HepG2 (cell line): Measurements from ENCODE around the gene CCDC69. TPM values are rescaled to one million over a fixed set of nuclear protein-coding genes. Genes with fewer than 3 reads are reported as not detected.

Experiments used
- ATAC-seq: fragments of 200-7000 bp; cut with Tn5 transposase; 3 replicates; pipeline ENCODE4 v1.9.1; 2020; ENCODE audit warnings: mild to moderate bottlenecking, moderate library complexity
- BruUV-seq: library from RNA; stranded (reverse); fragments of 400-500 nt; replicated peaks from 2 replicates; lab custom pipeline; 2021; lab: Mats Ljungman, UMichigan
- CTCF ChIA-PET: fragments of 300-600 bp; formaldehyde crosslinking; extraction: SDS; loops from one replicate; lab custom pipeline; 2021; ENCODE audit warnings: low total read pairs, inconsistent platforms, low intra/inter-chr PET ratio; lab: Yijun Ruan, JAX
- POLR2A ChIA-PET: fragments of 350-600 bp; sonication (Branson Sonifier 250); formaldehyde crosslinking; loops from one replicate; lab custom pipeline; 2020; ENCODE audit warnings: antibody characterized with exemption, inconsistent platforms; lab: Yijun Ruan, JAX
- DNase-seq: peaks from one replicate; pipeline ENCODE4 v3.0.0-alpha.2; 2015; ENCODE audit warnings: low spot score
- FAIRE-seq: peaks from 3 replicates; lab custom pipeline; 2011; peaks lifted over from hg19 to GRCh38; lab: Jason Lieb, UNC
- H2AFZ ChIP-seq: one replicate; pipeline ENCODE4 v1.6.1; 2011; ENCODE audit warnings: low read length, inconsistent platforms
- H3K27ac ChIP-seq: fragments of 300-600 bp; 3 replicates; pipeline ENCODE4 v1.8.0; 2011; ENCODE audit warnings: mixed run types, mild to moderate bottlenecking, mixed read lengths, low read length, inconsistent platforms; ENCODE audit not compliant: insufficient read depth; ENCODE audit errors: extremely low read length
- H3K27me3 ChIP-seq, 2 experiments: fragments of 200-600 bp in 1 of 2; 2 replicates in 1 of 2; 3 replicates in 1 of 2; pipeline versions ENCODE4 v1.6.0 to v1.8.0; 2011; ENCODE audit warnings: low read length in 2 of 2, mild to moderate bottlenecking in 2 of 2, moderate library complexity in 2 of 2, inconsistent platforms in 1 of 2; ENCODE audit not compliant: insufficient read depth in 2 of 2, control insufficient read depth in 1 of 2
- H3K36me3 ChIP-seq, 2 experiments: fragments of 200-600 bp in 1 of 2; replicated peaks in 1 of 2; 2 replicates in 1 of 2; 3 replicates in 1 of 2; pipeline versions ENCODE4 v1.5.1 to v1.8.0; 2011; ENCODE audit warnings: low read length in 2 of 2, inconsistent platforms in 1 of 2; ENCODE audit not compliant: insufficient read depth in 2 of 2, control insufficient read depth in 1 of 2
- H3K4me1 ChIP-seq: 2 replicates; pipeline ENCODE4 v1.5.1; 2012; ENCODE audit warnings: low read length, inconsistent platforms; ENCODE audit not compliant: insufficient read depth
- H3K4me2 ChIP-seq: 2 replicates; pipeline ENCODE4 v1.6.0; 2011; ENCODE audit warnings: low read depth, low read length, inconsistent platforms
- H3K4me3 ChIP-seq, 3 experiments: fragments of 200-600 bp in 1 of 3; sonication (generic), shearing (Covaris generic) in 1 of 3; replicated peaks in 1 of 3; 2 replicates each; pipeline ENCODE4 v1.5.1; 2011 to 2016; ENCODE audit warnings: low read length in 3 of 3, inconsistent platforms in 2 of 3, low read depth in 2 of 3, mild to moderate bottlenecking in 2 of 3, control low read depth in 1 of 3, mixed read lengths in 1 of 3; ENCODE audit not compliant: insufficient read depth in 1 of 3
- H3K79me2 ChIP-seq: one replicate; pipeline ENCODE4 v1.6.1; 2011; ENCODE audit warnings: low read length, inconsistent platforms; ENCODE audit not compliant: insufficient read depth
- H3K9ac ChIP-seq: 2 replicates; pipeline ENCODE4 v1.6.0; 2011; ENCODE audit warnings: mild to moderate bottlenecking, low read depth, low read length, inconsistent platforms; ENCODE audit not compliant: insufficient read depth
- H3K9me3 ChIP-seq: 2 replicates; pipeline ENCODE4 v1.5.1; 2012; ENCODE audit warnings: mild to moderate bottlenecking, low read length
- H4K20me1 ChIP-seq: 2 replicates; pipeline ENCODE4 v1.6.0; 2011; ENCODE audit warnings: inconsistent platforms, mild to moderate bottlenecking, low read length, moderate library complexity; ENCODE audit not compliant: insufficient read depth
- ATF1 ChIP-seq: IDR thresholded peaks from 2 replicates; pipeline ENCODE4 v1.6.1; 2016; ENCODE audit warnings: mild to moderate bottlenecking, control low read depth
- CBX2 ChIP-seq, 2 experiments: fragments of 200-600 bp in 1 of 2; sonication (generic); formaldehyde crosslinking in 1 of 2; IDR thresholded peaks; 2 replicates each; pipeline versions ENCODE4 v1.7.0 to v1.8.1; 2018 to 2022; ENCODE audit warnings: low read depth in 2 of 2, low read length in 1 of 2, mild to moderate bottlenecking in 1 of 2, missing genetic modification reagents in 1 of 2
- DPF2 ChIP-seq: sonication (generic); formaldehyde crosslinking; IDR thresholded peaks from 2 replicates; pipeline ENCODE4 v1.4.0; 2020; ENCODE audit warnings: mild to moderate bottlenecking, low read depth, missing genetic modification reagents, borderline replicate concordance
- NCOA1 ChIP-seq: sonication (generic); formaldehyde crosslinking; IDR thresholded peaks from 2 replicates; pipeline ENCODE4 v1.9.0; 2021; ENCODE audit warnings: missing genetic modification reagents
- SIN3B ChIP-seq: fragments of 150-350 bp; IDR thresholded peaks from 2 replicates; pipeline ENCODE4 v1.6.1; 2014; ENCODE audit warnings: low read length
- SMAD9 ChIP-seq: sonication (generic); formaldehyde crosslinking; IDR thresholded peaks from 2 replicates; pipeline ENCODE4 v1.5.1; 2020; ENCODE audit warnings: mild to moderate bottlenecking, missing genetic modification reagents
- ZFP36 ChIP-seq: fragments of 150-350 bp; IDR thresholded peaks from 2 replicates; pipeline ENCODE4 v1.6.1; 2018; ENCODE audit warnings: borderline replicate concordance, low read length, low read depth; ENCODE audit not compliant: partially characterized antibody
- in situ Hi-C: cut with HindIII; loops from 2 replicates; pipeline ENCODE4 v1.10.0; 2017; ENCODE audit warnings: low pct_unique_long_range_greater_than_20kb; ENCODE audit not compliant: extremely low pct_ligation_motif_present
- intact Hi-C: fragments of 100-400 bp; cut with micrococcal nuclease; formaldehyde crosslinking; loops from one replicate; pipeline ENCODE4 v1.10.0; 2022; ENCODE audit not compliant: unreplicated experiment
- polyA plus RNA-seq, 8 experiments: library from polyadenylated mRNA; depleted of rRNA in 3 of 8; stranded (reverse) in 7 of 8; unstranded in 1 of 8; fragments of >200 nt; fragmentation: Illumina TruSeq in 4 of 8; extraction: Trizol in 4 of 8; gene quantifications; 2 replicates each; pipeline versions ENCODE4 v1.2.1 to v1.2.3, GENCODE V29; 2011 to 2016; ENCODE audit warnings: low read depth in 4 of 8, missing spikeins in 1 of 8, mixed read lengths in 1 of 8; ENCODE audit not compliant: insufficient read depth in 1 of 8
- total RNA-seq, 5 experiments: library from RNA; depleted of rRNA; stranded (reverse); fragments of >200 nt; fragmentation: Illumina TruSeq; extraction: Trizol; gene quantifications; 2 replicates each; pipeline ENCODE4 v1.2.3, GENCODE V29; 2016; ENCODE audit warnings: low read depth in 1 of 5
- TF ChIP-seq, protein P1 (sequence below), 2 experiments: fragments of 450-650 bp in 1 of 2; sonication (generic) in 1 of 2; formaldehyde crosslinking in 1 of 2; IDR thresholded peaks; 2 replicates each; pipeline versions ENCODE4 v1.6.1 to v1.8.0; 2016 to 2022; ENCODE audit warnings: antibody characterized with exemption in 1 of 2, mild to moderate bottlenecking in 1 of 2, missing genetic modification reagents in 1 of 2
- TF ChIP-seq, protein P2 (sequence below): sonication (generic); formaldehyde crosslinking; IDR thresholded peaks from 2 replicates; pipeline ENCODE4 v1.4.0; 2020; ENCODE audit warnings: mild to moderate bottlenecking, missing genetic modification reagents, borderline replicate concordance

The CCDC69 gene
- total and polyA plus RNA-seq, 2 of the 13 experiments (the other 11 are each of a cell fraction or from before 2014, with no cell fraction given): 12.2 to 45.2 TPM

DNA sequence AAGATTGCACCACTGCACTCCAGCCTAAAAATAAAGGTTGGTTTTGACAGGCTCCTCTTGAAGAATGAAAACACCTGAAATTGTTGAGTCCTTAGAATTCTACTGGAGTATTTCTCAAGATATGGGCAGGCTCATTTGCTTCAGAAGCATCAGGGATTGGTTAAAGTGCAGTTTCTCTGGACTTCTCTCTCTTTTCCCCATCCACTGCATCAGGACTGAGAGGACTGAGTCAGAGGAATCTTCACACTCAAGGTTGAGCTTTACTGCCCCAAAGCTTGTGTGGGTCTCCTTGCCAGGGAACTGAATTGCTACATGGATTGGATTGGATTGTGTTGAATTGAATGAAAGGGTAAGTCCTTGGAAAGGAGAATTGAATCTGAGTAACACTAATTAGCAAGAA is 7.5 kb upstream of the CCDC69 start:
- no peak overlapping the region for H2AFZ ChIP-seq
- peaks cover 0 to 1% of the 10 kb centered on the region in 2 experiments; a peak in 2 of 5 replicates for H3K27me3 ChIP-seq
- TF ChIP-seq NCOA1 (CRISPR knock-in tag) (no peak), CBX2 (IDR thresholded peaks at IDR 0.05; ENCODE audit: low read depth, low read length) (no peak), CBX2 (CRISPR knock-in tag; IDR thresholded peaks at IDR 0.05; ENCODE audit: low read depth) (no peak), DPF2 (no peak), SMAD9 (CRISPR knock-in tag) (no peak), ATF1 (CRISPR knock-in tag) (no peak), ZFP36 (no peak), SIN3B (no peak)
- TF ChIP-seq, protein P1, sequence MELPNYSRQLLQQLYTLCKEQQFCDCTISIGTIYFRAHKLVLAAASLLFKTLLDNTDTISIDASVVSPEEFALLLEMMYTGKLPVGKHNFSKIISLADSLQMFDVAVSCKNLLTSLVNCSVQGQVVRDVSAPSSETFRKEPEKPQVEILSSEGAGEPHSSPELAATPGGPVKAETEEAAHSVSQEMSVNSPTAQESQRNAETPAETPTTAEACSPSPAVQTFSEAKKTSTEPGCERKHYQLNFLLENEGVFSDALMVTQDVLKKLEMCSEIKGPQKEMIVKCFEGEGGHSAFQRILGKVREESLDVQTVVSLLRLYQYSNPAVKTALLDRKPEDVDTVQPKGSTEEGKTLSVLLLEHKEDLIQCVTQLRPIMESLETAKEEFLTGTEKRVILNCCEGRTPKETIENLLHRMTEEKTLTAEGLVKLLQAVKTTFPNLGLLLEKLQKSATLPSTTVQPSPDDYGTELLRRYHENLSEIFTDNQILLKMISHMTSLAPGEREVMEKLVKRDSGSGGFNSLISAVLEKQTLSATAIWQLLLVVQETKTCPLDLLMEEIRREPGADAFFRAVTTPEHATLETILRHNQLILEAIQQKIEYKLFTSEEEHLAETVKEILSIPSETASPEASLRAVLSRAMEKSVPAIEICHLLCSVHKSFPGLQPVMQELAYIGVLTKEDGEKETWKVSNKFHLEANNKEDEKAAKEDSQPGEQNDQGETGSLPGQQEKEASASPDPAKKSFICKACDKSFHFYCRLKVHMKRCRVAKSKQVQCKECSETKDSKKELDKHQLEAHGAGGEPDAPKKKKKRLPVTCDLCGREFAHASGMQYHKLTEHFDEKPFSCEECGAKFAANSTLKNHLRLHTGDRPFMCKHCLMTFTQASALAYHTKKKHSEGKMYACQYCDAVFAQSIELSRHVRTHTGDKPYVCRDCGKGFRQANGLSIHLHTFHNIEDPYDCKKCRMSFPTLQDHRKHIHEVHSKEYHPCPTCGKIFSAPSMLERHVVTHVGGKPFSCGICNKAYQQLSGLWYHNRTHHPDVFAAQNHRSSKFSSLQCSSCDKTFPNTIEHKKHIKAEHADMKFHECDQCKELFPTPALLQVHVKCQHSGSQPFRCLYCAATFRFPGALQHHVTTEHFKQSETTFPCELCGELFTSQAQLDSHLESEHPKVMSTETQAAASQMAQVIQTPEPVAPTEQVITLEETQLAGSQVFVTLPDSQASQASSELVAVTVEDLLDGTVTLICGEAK (IDR thresholded peaks at IDR 0.05): no peak
- TF ChIP-seq, protein P1 (CRISPR knock-in tag; IDR thresholded peaks at IDR 0.05): no peak
- TF ChIP-seq, protein P2, sequence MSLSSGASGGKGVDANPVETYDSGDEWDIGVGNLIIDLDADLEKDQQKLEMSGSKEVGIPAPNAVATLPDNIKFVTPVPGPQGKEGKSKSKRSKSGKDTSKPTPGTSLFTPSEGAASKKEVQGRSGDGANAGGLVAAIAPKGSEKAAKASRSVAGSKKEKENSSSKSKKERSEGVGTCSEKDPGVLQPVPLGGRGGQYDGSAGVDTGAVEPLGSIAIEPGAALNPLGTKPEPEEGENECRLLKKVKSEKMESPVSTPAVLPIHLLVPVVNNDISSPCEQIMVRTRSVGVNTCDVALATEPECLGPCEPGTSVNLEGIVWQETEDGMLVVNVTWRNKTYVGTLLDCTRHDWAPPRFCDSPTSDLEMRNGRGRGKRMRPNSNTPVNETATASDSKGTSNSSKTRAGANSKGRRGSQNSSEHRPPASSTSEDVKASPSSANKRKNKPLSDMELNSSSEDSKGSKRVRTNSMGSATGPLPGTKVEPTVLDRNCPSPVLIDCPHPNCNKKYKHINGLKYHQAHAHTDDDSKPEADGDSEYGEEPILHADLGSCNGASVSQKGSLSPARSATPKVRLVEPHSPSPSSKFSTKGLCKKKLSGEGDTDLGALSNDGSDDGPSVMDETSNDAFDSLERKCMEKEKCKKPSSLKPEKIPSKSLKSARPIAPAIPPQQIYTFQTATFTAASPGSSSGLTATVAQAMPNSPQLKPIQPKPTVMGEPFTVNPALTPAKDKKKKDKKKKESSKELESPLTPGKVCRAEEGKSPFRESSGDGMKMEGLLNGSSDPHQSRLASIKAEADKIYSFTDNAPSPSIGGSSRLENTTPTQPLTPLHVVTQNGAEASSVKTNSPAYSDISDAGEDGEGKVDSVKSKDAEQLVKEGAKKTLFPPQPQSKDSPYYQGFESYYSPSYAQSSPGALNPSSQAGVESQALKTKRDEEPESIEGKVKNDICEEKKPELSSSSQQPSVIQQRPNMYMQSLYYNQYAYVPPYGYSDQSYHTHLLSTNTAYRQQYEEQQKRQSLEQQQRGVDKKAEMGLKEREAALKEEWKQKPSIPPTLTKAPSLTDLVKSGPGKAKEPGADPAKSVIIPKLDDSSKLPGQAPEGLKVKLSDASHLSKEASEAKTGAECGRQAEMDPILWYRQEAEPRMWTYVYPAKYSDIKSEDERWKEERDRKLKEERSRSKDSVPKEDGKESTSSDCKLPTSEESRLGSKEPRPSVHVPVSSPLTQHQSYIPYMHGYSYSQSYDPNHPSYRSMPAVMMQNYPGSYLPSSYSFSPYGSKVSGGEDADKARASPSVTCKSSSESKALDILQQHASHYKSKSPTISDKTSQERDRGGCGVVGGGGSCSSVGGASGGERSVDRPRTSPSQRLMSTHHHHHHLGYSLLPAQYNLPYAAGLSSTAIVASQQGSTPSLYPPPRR (CRISPR knock-in tag): no peak
- ATAC-seq: no peak
- no peak overlapping the region for H3K4me3 ChIP-seq
- intact Hi-C loops (no loop called here), in situ Hi-C loops (loop anchor here (10.0 kb wide), 1 partner anchor 107 kb away; no protein-coding TSS in a partner anchor)
- DNase-seq: no peak
- no peaks in the 10 kb centered on the region for H3K36me3 ChIP-seq
- H3K27ac ChIP-seq: no peak overlapping the region
- no TSS peak for BruUV-seq
- H3K79me2 ChIP-seq: no peaks in the 10 kb centered on the region
- no peaks in the 10 kb centered on the region for H3K9me3 ChIP-seq
- CTCF ChIA-PET: no interaction called here
- peaks cover 28% of the 10 kb centered on the region for H3K4me1 ChIP-seq
- H4K20me1 ChIP-seq: no peaks in the 10 kb centered on the region
- no peak overlapping the region for H3K4me2 ChIP-seq
- FAIRE-seq: no peak
- H3K9ac ChIP-seq: no peak overlapping the region
- POLR2A ChIA-PET: no interaction called here
